Uterus (tissue), 4 donors: ENCODE data around the gene CLDN12. TPM values are rescaled to one million over a fixed set of nuclear protein-coding genes. Genes with fewer than 3 reads are reported as not detected.
A peak's percentile ranks its signal among the peaks of the same experiment; 100 is the strongest.

Experiments used
- DNase-seq, 2 donors: peaks; one replicate each; pipeline ENCODE4 v3.0.0-alpha.2; 2019 to 2020
- H3K27ac ChIP-seq, 2 donors: fragments of 200-600 bp; sonication (generic); 1 replicate in 1 of 2; 2 replicates in 1 of 2; pipeline ENCODE4 v1.5.1; 2016 to 2018
- H3K27me3 ChIP-seq, 2 donors: fragments of 200-600 bp; sonication (generic); one replicate each; pipeline ENCODE4 v1.5.1; 2018 to 2019; ENCODE audit warnings: control low read depth in 1 of 2
- H3K36me3 ChIP-seq, 2 donors: fragments of 200-600 bp; sonication (generic); one replicate each; pipeline ENCODE4 v1.5.1; 2019; ENCODE audit warnings: control low read depth in 1 of 2
- H3K4me1 ChIP-seq, 2 donors: fragments of 200-600 bp; sonication (generic); one replicate each; pipeline ENCODE4 v1.5.1; 2018 to 2019; ENCODE audit warnings: control low read depth in 1 of 2
- H3K4me3 ChIP-seq, 2 donors: fragments of 200-600 bp; sonication (generic); 1 replicate in 1 of 2; 2 replicates in 1 of 2; pipeline ENCODE4 v1.5.1; 2018 to 2019; ENCODE audit warnings: mild to moderate bottlenecking in 1 of 2
- H3K9me3 ChIP-seq, 2 donors: fragments of 200-600 bp; sonication (generic); one replicate each; pipeline ENCODE4 v1.5.1; 2019; ENCODE audit warnings: control low read depth in 1 of 2
- POLR2A ChIP-seq, 2 donors: fragments of 450-650 bp; IDR thresholded peaks; one replicate each; pipeline ENCODE4 v1.6.1; 2016; ENCODE audit warnings: antibody characterized with exemption in 2 of 2, mild to moderate bottlenecking in 1 of 2, moderate library complexity in 1 of 2
- intact Hi-C: fragments of 100-400 bp; cut with DNase I; formaldehyde crosslinking; loops from one replicate; pipeline ENCODE4 v1.15.1; 2023; ENCODE audit warnings: low total_unique reads
- total RNA-seq, 4 donors: library from RNA; depleted of rRNA in 3 of 4; stranded (reverse); fragments of >200 nt in 3 of 4; gene quantifications; one replicate each; pipeline versions ENCODE4 v1.1.0 to v1.2.4, GENCODE V29; 2014 to 2023
- TF ChIP-seq, protein P1 (sequence below), 4 experiments: fragments of 200-600 bp in 2 of 4; fragments of 450-650 bp in 2 of 4; sonication (generic) in 2 of 4; IDR thresholded peaks; one replicate each; pipeline ENCODE4 v1.5.1; 2016 to 2019; ENCODE audit warnings: antibody characterized with exemption in 4 of 4, mild to moderate bottlenecking in 2 of 4, moderate library complexity in 1 of 4
- donor health status: DM: yes; HTN: yes; CAD: no.

Gene CLDN12
- 10 to 100 TPM in 3 of 4 donors, 1 to 10 TPM in 1; 7.4 to 39.5 (median 23.5) TPM for total RNA-seq

DNA sequence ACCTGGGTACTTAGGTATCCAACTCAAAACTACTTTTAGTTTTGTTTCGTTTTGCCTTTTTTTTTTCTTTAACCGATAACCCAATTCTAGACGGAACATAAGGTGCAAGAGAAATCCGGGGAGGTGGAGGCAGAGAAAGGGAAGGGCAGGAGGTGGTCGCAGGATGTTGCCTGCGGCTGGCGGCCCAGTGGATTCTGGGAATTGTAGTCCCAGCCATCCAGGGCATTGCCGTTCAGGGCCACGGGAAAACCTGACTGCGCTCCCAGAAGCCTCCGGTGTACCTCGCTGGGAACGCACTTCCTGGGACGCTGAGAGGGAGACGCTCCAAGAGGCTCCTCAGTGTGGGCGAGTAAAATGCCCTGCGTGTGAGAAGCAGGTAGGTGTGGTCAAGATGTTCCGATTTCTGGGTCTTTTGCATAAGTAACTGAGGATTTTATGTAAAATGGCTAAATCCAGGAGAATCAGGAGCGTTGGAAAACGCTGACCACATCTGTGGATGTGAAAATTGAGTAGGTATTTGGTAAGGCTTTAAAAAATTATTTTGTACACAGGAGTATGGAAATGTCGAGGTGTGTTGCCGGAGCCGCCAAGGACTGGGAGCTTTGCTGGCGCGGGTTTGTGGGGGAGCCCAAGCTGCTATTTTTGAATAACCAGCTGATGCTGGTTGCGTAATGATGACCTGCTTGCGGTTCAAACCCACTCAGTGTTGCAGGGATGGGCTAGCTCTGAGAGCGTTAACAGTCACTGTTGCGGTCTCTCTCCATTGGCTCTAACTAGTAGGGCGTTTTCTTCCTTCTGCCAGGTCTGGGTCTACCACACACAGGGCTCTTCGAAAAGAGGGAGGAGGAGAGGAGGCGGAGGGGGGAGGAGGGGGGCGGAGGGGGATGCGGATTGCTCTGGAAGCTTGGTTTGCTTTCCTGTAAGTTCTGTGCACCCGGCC, at the start of gene CLDN12:
CLDN12 (plus strand) TSS at position 288 of the 940 bp plus-strand sequence. CDS start 9,216 bp downstream, outside the sequence.
- Histone ChIP-seq H3K4me3 (peak within 1 kb of the TSS; percentile 63 to 68), H3K27ac (peak within 1 kb of the TSS; percentile 91 to 95), H3K4me1 (no peaks in the 10 kb centered on the region), H3K36me3 (no peaks in the 10 kb centered on the region), H3K27me3 (no peaks in the 10 kb centered on the region), H3K9me3 (no peaks in the 10 kb centered on the region)
- TF ChIP-seq, protein P1, sequence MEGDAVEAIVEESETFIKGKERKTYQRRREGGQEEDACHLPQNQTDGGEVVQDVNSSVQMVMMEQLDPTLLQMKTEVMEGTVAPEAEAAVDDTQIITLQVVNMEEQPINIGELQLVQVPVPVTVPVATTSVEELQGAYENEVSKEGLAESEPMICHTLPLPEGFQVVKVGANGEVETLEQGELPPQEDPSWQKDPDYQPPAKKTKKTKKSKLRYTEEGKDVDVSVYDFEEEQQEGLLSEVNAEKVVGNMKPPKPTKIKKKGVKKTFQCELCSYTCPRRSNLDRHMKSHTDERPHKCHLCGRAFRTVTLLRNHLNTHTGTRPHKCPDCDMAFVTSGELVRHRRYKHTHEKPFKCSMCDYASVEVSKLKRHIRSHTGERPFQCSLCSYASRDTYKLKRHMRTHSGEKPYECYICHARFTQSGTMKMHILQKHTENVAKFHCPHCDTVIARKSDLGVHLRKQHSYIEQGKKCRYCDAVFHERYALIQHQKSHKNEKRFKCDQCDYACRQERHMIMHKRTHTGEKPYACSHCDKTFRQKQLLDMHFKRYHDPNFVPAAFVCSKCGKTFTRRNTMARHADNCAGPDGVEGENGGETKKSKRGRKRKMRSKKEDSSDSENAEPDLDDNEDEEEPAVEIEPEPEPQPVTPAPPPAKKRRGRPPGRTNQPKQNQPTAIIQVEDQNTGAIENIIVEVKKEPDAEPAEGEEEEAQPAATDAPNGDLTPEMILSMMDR (IDR thresholded peaks at IDR 0.05) = peak in 1 of 4 experiments; percentile 11
- peak; percentile 14 to 51 for TF ChIP-seq POLR2A (IDR thresholded peaks at IDR 0.05)
- peak; percentile 86 to 89 for DNase-seq
- intact Hi-C loops = no loop called here

DNA sequence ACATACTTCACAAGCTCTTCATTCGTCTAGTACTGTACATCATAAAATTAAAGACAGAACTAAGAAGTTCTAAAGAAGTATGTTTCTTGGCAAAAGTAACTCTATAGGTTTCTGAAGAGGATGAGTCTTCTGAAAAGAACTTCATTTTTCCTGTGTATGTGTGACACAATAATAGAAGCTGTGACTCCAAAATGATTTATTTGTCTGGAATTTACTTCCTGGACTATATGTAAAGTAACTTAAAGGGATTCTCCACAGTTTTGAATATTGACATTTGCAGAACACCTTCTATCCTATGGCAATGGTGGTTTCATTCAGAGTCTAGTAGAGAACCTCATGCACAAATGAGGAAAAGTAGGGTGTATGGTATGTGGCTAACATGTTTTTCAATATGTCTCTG, 19.8 kb upstream of the CLDN12 start:
- H3K36me3 ChIP-seq = no peaks in the 10 kb centered on the region

DNA sequence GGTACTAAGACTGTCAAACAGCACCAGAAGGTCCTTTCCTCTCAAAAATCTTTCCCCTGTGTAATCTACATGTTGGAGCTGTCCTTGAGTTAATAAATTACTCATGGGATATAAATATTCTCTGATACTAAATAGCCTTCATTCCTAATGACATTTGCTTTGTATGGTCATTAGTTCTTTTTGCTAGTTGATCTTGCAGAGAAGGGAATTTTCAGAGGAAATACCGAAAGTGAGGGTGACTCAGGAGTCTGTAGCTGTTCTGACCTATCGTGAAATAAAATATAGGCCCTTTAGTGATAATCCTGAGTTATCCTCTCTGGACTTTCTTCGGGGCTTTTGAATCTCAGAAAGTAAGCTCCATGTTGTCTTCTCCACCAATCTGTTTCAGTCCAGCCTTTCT, 19.4 kb upstream of the CLDN12 start:
- H3K4me3 ChIP-seq = no peak overlapping the region
- no peaks in the 10 kb centered on the region for H3K36me3 ChIP-seq
- no peaks in the 10 kb centered on the region for H3K9me3 ChIP-seq
- intact Hi-C loops = no loop called here
- no peaks in the 10 kb centered on the region for H3K4me1 ChIP-seq
- H3K27ac ChIP-seq = no peak overlapping the region
- no peak for TF ChIP-seq POLR2A (IDR thresholded peaks at IDR 0.05)
- TF ChIP-seq, protein P1 (IDR thresholded peaks at IDR 0.05) = no peak
- no peaks in the 10 kb centered on the region for H3K27me3 ChIP-seq
- DNase-seq = no peak

More for the DNA sequence above, 19.8 kb upstream of the CLDN12 start:
- H3K4me3 ChIP-seq = no peak overlapping the region
- no peak for DNase-seq
- no peaks in the 10 kb centered on the region for H3K27me3 ChIP-seq
- TF ChIP-seq, protein P1 (IDR thresholded peaks at IDR 0.05) = no peak
- TF ChIP-seq POLR2A (IDR thresholded peaks at IDR 0.05) = no peak
- H3K27ac ChIP-seq = no peak overlapping the region
- intact Hi-C loops = no loop called here
- H3K9me3 ChIP-seq = no peaks in the 10 kb centered on the region
- H3K4me1 ChIP-seq = no peaks in the 10 kb centered on the region

DNA sequence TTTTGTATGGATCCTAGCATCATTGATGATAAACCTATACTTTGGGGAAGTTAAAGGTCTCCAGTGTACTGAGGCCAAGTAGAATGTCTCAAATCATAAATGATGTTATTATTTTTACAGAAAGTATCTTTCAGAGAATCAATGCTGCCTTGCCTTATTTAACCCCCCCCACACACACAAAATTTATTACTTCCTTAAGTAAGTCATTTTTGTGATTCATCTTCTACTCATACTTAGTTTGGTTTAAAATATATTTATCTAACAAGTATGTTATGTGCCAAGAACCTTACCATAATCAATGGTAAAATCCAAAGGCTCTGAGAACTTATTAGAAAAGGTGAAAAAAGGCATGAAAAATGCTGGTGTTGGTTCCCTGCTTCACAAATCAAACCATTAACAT, 18.8 kb upstream of the CLDN12 start:
- Histone ChIP-seq H3K4me1 (no peaks in the 10 kb centered on the region), H3K27me3 (no peaks in the 10 kb centered on the region), H3K4me3 (no peak overlapping the region), H3K9me3 (no peaks in the 10 kb centered on the region), H3K36me3 (no peaks in the 10 kb centered on the region), H3K27ac (no peak overlapping the region)
- DNase-seq = no peak
- intact Hi-C loops = no loop called here
- no peak for TF ChIP-seq POLR2A (IDR thresholded peaks at IDR 0.05)
- TF ChIP-seq, protein P1 (IDR thresholded peaks at IDR 0.05) = no peak
